Vagina (tissue), 2 donors: ENCODE measurements around the gene MSL1. TPM values are rescaled to one million over a fixed set of nuclear protein-coding genes. Genes with fewer than 3 reads are reported as not detected.

Experiments
- DNase-seq, 2 donors: peaks; one replicate each; pipeline ENCODE4 v3.0.0-alpha.2; 2017; ENCODE audit errors: extremely low spot score in 2 of 2
- H3K27ac ChIP-seq: fragments of 200-600 bp; sonication (generic); one replicate; pipeline ENCODE4 v1.5.1; 2019
- H3K27me3 ChIP-seq: fragments of 200-600 bp; sonication (generic); one replicate; pipeline ENCODE4 v1.5.1; 2019
- H3K36me3 ChIP-seq, 2 donors: fragments of 200-600 bp; sonication (generic); one replicate each; pipeline ENCODE4 v1.5.1; 2017 to 2019
- H3K4me1 ChIP-seq: fragments of 200-600 bp; sonication (generic); one replicate; pipeline ENCODE4 v1.5.1; 2019
- H3K4me3 ChIP-seq, 2 donors: fragments of 200-600 bp; sonication (generic); 1 replicate in 1 of 2; 2 replicates in 1 of 2; pipeline ENCODE4 v1.5.1; 2016 to 2019
- H3K9me3 ChIP-seq: fragments of 200-600 bp; sonication (generic); one replicate; pipeline ENCODE4 v1.5.1; 2019
- CTCF ChIP-seq, 3 experiments: fragments of 450-650 bp in 2 of 3; fragments of 200-600 bp in 1 of 3; sonication (generic) in 1 of 3; IDR thresholded peaks; one replicate each; pipeline ENCODE4 v1.5.1; 2017 to 2019; ENCODE audit warnings: antibody characterized with exemption in 3 of 3, mild to moderate bottlenecking in 2 of 3, moderate library complexity in 2 of 3
- POLR2A ChIP-seq, 2 donors: fragments of 450-650 bp; IDR thresholded peaks; one replicate each; pipeline ENCODE4 v1.6.1; 2017; ENCODE audit warnings: antibody characterized with exemption in 2 of 2, mild to moderate bottlenecking in 2 of 2, moderate library complexity in 2 of 2
- POLR2AphosphoS5 ChIP-seq, 2 donors: sonication (generic); formaldehyde crosslinking; IDR thresholded peaks; one replicate each; pipeline ENCODE4 v1.9.0; 2017; ENCODE audit warnings: antibody characterized with exemption in 2 of 2, mild to moderate bottlenecking in 2 of 2, low read depth in 1 of 2; ENCODE audit not compliant: insufficient read depth in 1 of 2
- intact Hi-C: fragments of 100-400 bp; cut with DNase I; formaldehyde crosslinking; loops from one replicate; pipeline ENCODE4 v1.15.1; 2023
- total RNA-seq: library from RNA; depleted of rRNA; stranded (reverse); fragments of >200 nt; gene quantifications from one replicate; pipeline ENCODE4 v1.2.3, GENCODE V29; 2016

MSL1 gene
- total RNA-seq, 1 donor from 2014 or later, result 62.4 TPM

GRCh38 chr17:40079545-40079944 lies 42.2 kb upstream of the MSL1 start:
- intact Hi-C loops, result no loop called here
- Histone ChIP-seq H3K27ac (no peak overlapping the region), H3K4me3 (no peak overlapping the region), H3K27me3 (no peaks in the 10 kb centered on the region), H3K9me3 (no peaks in the 10 kb centered on the region), H3K4me1 (peaks cover 25% of the 10 kb centered on the region), H3K36me3 (peaks cover 0 to 28% of the 10 kb centered on the region in 2 donors)
- no peak for DNase-seq
- no peak for TF ChIP-seq CTCF (IDR thresholded peaks at IDR 0.05)
- TF ChIP-seq POLR2A (IDR thresholded peaks at IDR 0.05), result no peak
- TF ChIP-seq POLR2AphosphoS5 (IDR thresholded peaks at IDR 0.05; ENCODE audit: insufficient read depth in 1 of 2, low read depth in 1 of 2), result no peak

- no peak for TF ChIP-seq POLR2A (IDR thresholded peaks at IDR 0.05)
- TF ChIP-seq CTCF (IDR thresholded peaks at IDR 0.05), result no peak
- TF ChIP-seq POLR2AphosphoS5 (IDR thresholded peaks at IDR 0.05; ENCODE audit: insufficient read depth in 1 of 2, low read depth in 1 of 2), result no peak
- H3K27me3 ChIP-seq, result no peaks in the 10 kb centered on the region
- no peaks in the 10 kb centered on the region for H3K4me1 ChIP-seq
- H3K4me3 ChIP-seq, result no peak overlapping the region
- no peak overlapping the region for H3K27ac ChIP-seq
- no peak for DNase-seq
- no peaks in the 10 kb centered on the region for H3K9me3 ChIP-seq
- intact Hi-C loops, result no loop called here
- peaks cover 0 to 64% of the 10 kb centered on the region in 2 donors for H3K36me3 ChIP-seq
These were observed 37.3 kb upstream of the MSL1 start for GRCh38 chr17:40084477-40084876.

- Histone ChIP-seq H3K27me3 (no peaks in the 10 kb centered on the region), H3K9me3 (no peaks in the 10 kb centered on the region), H3K36me3 (peaks cover 0 to 64% of the 10 kb centered on the region in 2 donors), H3K27ac (peak overlapping the region; percentile 63), H3K4me3 (no peak overlapping the region), H3K4me1 (peaks cover 15% of the 10 kb centered on the region)
- intact Hi-C loops, result loop anchor here (2.0 kb wide), 1 partner anchor 24 kb away; the partner anchor contains the start of gene THRA
- TF ChIP-seq CTCF (IDR thresholded peaks at IDR 0.05), result peak; percentile 60 to 65 (median 63)
- TF ChIP-seq POLR2AphosphoS5 (IDR thresholded peaks at IDR 0.05; ENCODE audit: insufficient read depth in 1 of 2, low read depth in 1 of 2), result peak in 1 of 2 donors; percentile 25
- no peak for TF ChIP-seq POLR2A (IDR thresholded peaks at IDR 0.05)
- no peak for DNase-seq
These were observed 35.4 kb upstream of the MSL1 start for GRCh38 chr17:40086150-40087044.

- H3K9me3 ChIP-seq, result no peaks in the 10 kb centered on the region
- no peak overlapping the region for H3K4me3 ChIP-seq
- H3K27ac ChIP-seq, result peak overlapping the region; percentile 63
- no peak for DNase-seq
- TF ChIP-seq CTCF (IDR thresholded peaks at IDR 0.05), result no peak
- TF ChIP-seq POLR2AphosphoS5 (IDR thresholded peaks at IDR 0.05; ENCODE audit: insufficient read depth in 1 of 2, low read depth in 1 of 2), result no peak
- TF ChIP-seq POLR2A (IDR thresholded peaks at IDR 0.05), result no peak
- intact Hi-C loops, result loop anchor here (2.0 kb wide), 1 partner anchor 24 kb away; the partner anchor contains the start of gene THRA
- peaks cover 0 to 64% of the 10 kb centered on the region in 2 donors for H3K36me3 ChIP-seq
- H3K4me1 ChIP-seq, result peaks cover 23% of the 10 kb centered on the region
- H3K27me3 ChIP-seq, result no peaks in the 10 kb centered on the region
These were observed 34.5 kb upstream of the MSL1 start for GRCh38 chr17:40087049-40087794.
